ENCODE data around the gene DAZAP1.

GRCh38 chr19:1408300-1409203, 1.2 kb downstream of the DAZAP1 start:
- TF ChIP-seq BACH2 (CRISPR knock-in tag; IDR thresholded peaks at IDR 0.05; ENCODE audit: borderline replicate concordance) = no peak
- TF ChIP-seq ISL1 (CRISPR knock-in tag; IDR thresholded peaks at IDR 0.05) = no peak
- TF ChIP-seq TOX (CRISPR knock-in tag; IDR thresholded peaks at IDR 0.05; ENCODE audit: borderline replicate concordance) = no peak
- TF ChIP-seq, protein P1, sequence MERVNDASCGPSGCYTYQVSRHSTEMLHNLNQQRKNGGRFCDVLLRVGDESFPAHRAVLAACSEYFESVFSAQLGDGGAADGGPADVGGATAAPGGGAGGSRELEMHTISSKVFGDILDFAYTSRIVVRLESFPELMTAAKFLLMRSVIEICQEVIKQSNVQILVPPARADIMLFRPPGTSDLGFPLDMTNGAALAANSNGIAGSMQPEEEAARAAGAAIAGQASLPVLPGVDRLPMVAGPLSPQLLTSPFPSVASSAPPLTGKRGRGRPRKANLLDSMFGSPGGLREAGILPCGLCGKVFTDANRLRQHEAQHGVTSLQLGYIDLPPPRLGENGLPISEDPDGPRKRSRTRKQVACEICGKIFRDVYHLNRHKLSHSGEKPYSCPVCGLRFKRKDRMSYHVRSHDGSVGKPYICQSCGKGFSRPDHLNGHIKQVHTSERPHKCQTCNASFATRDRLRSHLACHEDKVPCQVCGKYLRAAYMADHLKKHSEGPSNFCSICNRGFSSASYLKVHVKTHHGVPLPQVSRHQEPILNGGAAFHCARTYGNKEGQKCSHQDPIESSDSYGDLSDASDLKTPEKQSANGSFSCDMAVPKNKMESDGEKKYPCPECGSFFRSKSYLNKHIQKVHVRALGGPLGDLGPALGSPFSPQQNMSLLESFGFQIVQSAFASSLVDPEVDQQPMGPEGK (CRISPR knock-in tag; IDR thresholded peaks at IDR 0.05; ENCODE audit: borderline replicate concordance) = no peak
- no peak for TF ChIP-seq ZC3H10 (CRISPR knock-in tag; IDR thresholded peaks at IDR 0.05)
- no peak for TF ChIP-seq ZNF565 (CRISPR knock-in tag; conservative IDR thresholded peaks at IDR 0.05; ENCODE audit: low read depth)
- TF ChIP-seq CREB5 (CRISPR knock-in tag; IDR thresholded peaks at IDR 0.05; ENCODE audit: low read depth) = no peak
- TF ChIP-seq ZFP30 (CRISPR knock-in tag; IDR thresholded peaks at IDR 0.05) = no peak
- TF ChIP-seq ZNF70 (CRISPR knock-in tag; IDR thresholded peaks at IDR 0.05) = no peak
- TF ChIP-seq ESRRG (CRISPR knock-in tag; IDR thresholded peaks at IDR 0.05) = no peak
- TF ChIP-seq CSDC2 (CRISPR knock-in tag; IDR thresholded peaks at IDR 0.05) = no peak
- TF ChIP-seq RARB (CRISPR knock-in tag; IDR thresholded peaks at IDR 0.05) = no peak
- TF ChIP-seq, protein P2, sequence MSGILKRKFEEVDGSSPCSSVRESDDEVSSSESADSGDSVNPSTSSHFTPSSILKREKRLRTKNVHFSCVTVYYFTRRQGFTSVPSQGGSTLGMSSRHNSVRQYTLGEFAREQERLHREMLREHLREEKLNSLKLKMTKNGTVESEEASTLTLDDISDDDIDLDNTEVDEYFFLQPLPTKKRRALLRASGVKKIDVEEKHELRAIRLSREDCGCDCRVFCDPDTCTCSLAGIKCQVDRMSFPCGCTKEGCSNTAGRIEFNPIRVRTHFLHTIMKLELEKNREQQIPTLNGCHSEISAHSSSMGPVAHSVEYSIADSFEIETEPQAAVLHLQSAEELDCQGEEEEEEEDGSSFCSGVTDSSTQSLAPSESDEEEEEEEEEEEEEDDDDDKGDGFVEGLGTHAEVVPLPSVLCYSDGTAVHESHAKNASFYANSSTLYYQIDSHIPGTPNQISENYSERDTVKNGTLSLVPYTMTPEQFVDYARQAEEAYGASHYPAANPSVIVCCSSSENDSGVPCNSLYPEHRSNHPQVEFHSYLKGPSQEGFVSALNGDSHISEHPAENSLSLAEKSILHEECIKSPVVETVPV (CRISPR knock-in tag; IDR thresholded peaks at IDR 0.05) = no peak
